Skin epidermis (tissue), 12 donors: ENCODE measurements around the gene NEURL3.
A peak's percentile ranks its signal among the peaks of the same experiment; 100 is the strongest.
"Not testable (repeated sequence)": the region's sequence is repeated elsewhere in the genome, so short reads cannot be mapped to it uniquely, and the experiment has no call there.

Experiments
- H3K27ac ChIP-seq, 21 experiments: fragments of 200-600 bp; sonication (generic) in 11 of 21; one replicate each; pipeline ENCODE4 v1.5.0; 2020; ENCODE audit warnings: mild to moderate bottlenecking in 3 of 21, inconsistent platforms in 2 of 21, moderate library complexity in 2 of 21
- H3K4me3 ChIP-seq, 7 experiments: fragments of 200-600 bp; sonication (generic) in 2 of 7; one replicate each; pipeline ENCODE4 v1.5.0; 2020; ENCODE audit warnings: inconsistent platforms in 2 of 7, mild to moderate bottlenecking in 2 of 7, moderate library complexity in 1 of 7

Gene NEURL3

DNA sequence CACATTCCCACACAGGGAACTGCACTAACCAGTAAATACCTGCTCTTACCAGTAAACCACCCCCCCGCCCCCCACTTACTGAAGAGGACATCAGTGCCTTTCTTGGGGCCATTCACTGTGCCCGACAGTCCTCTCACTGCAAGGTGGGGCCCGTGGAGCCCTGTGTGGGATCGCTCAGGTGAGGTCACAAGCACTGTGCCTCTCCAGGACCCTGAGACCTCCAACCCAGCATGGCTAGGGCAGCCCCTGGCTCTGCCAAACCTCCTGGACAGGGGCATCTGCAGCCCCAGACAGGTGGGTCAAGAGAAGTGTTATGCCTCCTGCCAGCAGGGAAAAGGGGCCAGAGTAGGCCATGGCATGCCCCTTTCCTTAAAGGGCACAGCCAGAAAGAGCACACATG is 6.7 kb upstream of the NEURL3 start:
- Histone ChIP-seq H3K4me3 (no peak overlapping the region), H3K27ac (no peak overlapping the region)

DNA sequence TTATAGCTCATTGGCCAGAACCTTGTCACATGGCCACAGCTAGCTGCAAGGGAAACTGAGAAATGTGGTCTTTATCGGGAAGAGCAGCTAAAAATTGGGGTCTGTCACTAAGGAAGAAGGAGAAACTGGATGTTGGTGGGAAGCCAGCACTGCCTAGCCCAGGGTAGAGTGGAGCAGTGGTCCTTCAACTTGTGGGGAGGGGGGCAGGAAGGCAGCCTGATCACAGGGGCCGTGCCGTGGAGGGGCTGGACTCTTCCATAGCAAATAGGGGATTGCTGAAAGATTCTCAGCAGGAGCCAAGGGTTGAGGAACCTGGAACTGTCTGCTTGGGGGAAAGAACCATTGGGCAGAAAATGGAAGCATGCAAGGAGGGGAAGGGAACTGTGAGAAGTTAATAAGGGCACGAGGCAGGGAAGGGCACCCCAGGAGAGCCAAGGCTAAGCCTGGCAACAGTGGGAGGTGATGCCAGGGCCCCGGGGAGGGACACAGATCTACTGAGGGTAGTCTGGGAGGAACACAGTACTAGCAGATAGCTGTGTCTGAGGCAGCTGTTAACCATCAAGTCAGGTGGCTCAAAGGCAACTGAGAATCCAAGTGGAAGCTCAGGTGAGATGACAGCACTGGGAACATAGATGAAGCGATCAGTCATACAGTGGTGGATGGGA is 5.9 kb upstream of the NEURL3 start:
- Histone ChIP-seq H3K27ac (no peak overlapping the region), H3K4me3 (no peak overlapping the region)

GRCh38 chr2:96509847-96510230 is 4.7 kb upstream of the NEURL3 start:
- Histone ChIP-seq H3K27ac (no peak overlapping the region), H3K4me3 (no peak overlapping the region)

GRCh38 chr2:96509114-96509846 is 4.1 kb upstream of the NEURL3 start:
- Histone ChIP-seq H3K4me3 (no peak overlapping the region), H3K27ac (no peak overlapping the region)

DNA sequence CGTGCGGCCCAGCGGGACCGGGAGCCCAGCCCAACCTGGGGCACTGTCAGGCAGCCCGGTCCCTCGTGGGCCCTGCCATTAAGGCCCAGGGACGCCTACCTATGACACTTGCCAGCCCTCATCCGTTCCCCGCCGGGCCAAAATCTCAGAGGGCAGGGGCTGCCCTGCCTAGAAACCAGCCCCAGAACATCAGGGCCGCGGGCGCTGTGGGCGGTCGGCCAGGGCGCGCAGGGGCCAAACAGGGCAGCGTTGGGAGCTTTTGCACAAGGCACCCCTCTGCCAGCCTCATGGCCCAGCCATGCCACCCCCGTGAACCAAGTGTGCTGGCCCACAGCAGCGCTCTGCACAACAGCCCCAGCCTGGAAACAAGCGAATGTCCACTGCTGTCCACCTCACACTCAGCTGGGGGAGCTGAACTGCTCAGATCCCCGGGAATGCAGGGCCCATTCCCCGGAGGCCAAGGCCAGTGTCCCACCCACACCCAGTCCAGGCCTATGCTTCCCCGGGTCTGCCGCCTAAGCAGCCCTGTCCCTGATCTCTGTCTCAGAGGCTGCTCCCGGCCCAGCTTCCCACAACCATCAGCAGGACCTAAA is 3.5 kb upstream of the NEURL3 start:
- H3K27ac ChIP-seq, result peak overlapping the region in 1 of 21 experiments; percentile 22

GRCh38 chr2:96507957-96508520 is 2.9 kb upstream of the NEURL3 start:
- peak overlapping the region in 1 of 21 experiments; percentile 22 for H3K27ac ChIP-seq
- peak overlapping the region in 6 of 7 experiments; percentile 1 to 31 (median 16) for H3K4me3 ChIP-seq

More for the DNA sequence above, 3.5 kb upstream of the NEURL3 start:
- H3K4me3 ChIP-seq, result peak overlapping the region in 2 of 7 experiments; percentile 1 to 31

DNA sequence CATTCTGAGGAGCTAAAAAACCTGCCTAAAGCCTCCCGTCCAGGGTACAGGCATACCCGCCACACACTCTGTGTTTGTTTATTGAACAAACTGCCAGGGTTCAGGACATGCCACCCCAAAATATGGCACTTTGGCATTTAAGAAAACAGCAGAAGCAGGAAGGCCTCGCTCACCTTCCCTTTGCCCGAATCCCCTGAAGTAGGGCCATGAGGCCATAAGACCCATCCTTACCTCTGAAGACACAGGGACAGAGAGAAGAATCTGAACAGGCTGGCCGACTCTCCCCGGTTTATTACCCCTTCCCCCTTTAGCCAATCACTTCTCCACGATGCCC is 1.7 kb upstream of the NEURL3 start:
- no peak overlapping the region for H3K4me3 ChIP-seq

DNA sequence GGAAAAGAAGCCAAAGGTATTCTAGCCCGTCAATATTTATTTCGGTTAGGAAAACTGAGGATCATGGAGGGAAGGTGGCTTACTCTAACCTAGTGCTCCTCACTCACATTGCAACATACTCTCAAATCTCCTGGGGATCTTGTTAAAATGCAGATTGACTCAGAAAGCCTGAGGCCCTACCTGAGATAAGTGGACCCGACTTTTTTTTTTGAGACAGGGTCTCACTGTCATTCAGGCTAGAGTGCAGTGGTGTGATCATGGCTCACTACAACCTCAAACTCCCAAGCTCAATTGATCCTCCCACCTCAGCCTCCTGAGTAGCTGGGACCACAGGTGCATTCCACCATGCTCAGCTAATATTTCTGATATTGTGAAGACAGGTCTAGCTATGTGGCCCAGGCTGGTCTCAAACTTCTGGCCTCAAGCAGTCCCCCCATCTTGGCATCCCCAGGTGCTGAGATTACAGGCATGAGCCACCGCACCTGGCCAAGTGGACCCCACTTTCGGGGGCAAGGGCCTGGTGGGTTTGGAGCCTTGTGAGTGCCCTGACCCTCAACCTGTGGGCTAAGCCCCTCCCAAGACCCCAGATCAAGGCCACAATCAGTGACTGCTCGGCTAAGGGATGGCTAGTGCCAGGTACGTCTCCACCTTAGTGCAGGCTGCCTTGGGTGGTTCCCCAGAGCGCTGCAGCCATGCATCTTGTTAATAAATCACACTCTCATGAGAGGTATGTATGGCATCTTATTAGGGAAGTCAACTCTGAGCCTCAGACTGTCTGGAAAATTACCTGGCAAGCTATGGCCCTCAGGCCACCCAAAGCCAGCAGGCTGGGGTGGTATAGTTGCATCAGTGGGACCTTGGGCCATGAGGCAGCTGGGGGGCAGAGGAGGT is 1.1 kb upstream of the NEURL3 start:
- Histone ChIP-seq H3K27ac (no peak overlapping the region), H3K4me3 (no peak overlapping the region)

More for the DNA sequence above, 1.7 kb upstream of the NEURL3 start:
- no peak overlapping the region for H3K27ac ChIP-seq

GRCh38 chr2:96503637-96504243 is 1.4 kb downstream of the NEURL3 start:
- Histone ChIP-seq H3K4me3 (no peak overlapping the region), H3K27ac (no peak overlapping the region)

DNA sequence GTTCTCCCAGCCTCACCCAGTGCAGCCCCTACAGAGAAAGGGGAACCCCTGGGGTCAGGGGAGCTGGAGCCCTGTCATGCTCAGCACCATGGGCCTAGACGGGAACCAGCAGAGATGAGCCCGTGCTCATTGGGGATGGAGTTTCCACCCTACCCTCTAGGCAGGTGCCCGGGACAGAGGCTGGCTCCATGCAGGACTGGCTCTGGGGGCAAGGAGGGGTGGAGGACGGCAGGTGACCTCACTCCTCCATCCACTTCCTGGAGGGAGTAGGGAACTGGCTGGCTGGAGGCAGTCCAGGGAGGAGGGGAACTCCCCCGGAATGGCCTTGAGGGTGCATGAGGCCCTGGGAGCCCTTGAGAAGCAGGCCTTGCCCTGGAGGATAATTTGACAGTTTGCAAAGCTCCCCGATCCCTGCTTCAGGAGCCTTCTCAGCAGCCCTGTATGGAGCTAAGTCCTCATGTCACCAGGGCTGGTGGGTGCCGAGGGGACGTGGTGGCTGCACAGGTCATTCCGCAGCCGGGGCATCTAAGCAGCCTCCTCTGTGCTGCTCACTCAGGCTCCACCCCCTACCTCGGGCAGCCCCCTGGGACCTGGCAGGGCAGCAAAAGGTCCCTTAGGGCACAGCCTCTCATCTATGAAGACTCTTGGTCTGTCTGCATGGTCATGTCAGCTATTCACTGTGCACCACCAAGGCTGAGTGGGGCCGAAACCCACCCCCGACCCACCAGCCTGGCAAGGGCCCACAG is 2.1 kb downstream of the NEURL3 start:
- H3K4me3 ChIP-seq, result no peak overlapping the region
- H3K27ac ChIP-seq, result no peak overlapping the region

DNA sequence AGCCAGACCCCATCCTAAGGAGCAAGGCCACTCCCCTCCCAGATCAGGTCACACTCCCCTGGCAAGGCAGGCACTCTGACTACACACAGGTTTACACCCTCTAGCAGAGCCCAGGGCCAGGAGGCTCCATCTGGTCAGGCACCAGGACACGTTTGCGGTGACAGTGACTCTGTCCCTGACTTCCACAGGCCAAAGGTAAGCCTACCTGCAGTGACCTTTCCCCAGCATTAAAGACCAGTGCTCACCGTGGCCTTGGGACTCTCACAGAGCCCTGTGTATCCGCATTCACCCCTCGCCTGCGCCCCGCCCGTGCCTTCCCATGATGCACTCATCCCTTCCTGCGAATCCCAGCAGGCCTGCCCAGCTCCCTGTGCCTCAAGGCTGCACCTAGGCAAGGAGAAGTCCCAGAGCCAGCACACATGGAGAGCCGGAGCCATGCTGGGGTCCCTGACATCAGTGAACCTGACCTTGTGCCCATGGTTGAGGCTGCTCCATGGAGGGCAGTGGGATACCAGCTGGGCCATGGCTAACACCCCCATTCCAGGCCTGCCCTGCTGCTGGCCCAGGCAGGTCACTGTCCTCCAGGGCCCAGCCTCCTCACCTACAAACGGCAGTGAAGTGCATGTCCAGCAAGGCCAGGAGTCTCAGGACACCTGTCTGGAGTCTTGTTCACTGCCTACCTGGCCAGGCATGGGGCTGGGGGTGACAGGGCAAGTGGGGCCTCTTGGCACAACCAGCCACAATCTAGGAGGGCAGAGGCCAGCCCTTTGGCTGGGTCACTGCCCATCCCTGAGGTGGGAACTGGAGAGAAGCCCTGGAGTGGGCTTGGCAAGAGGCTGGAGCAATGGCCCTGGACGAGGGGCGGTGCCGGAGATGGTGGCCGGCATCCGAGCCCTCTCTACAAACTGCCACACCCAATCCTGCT is 3.0 kb downstream of the NEURL3 start:
- H3K4me3 ChIP-seq, result no peak overlapping the region

GRCh38 chr2:96501471-96501874 is 3.7 kb downstream of the NEURL3 start:
- peak overlapping the region in 2 of 21 experiments; percentile 7 to 58 for H3K27ac ChIP-seq
- H3K4me3 ChIP-seq, result no peak overlapping the region

More for the DNA sequence above, 3.0 kb downstream of the NEURL3 start:
- H3K27ac ChIP-seq, result peak overlapping the region in 4 of 21 experiments; percentile 7 to 58 (median 28)

- Histone ChIP-seq H3K27ac (no peak overlapping the region), H3K4me3 (no peak overlapping the region)
Measured at GRCh38 chr2:96500385-96501066, 4.6 kb downstream of the NEURL3 start.

- Histone ChIP-seq H3K27ac (no peak overlapping the region), H3K4me3 (no peak overlapping the region)
Measured at GRCh38 chr2:96499061-96499960, 5.8 kb downstream of the NEURL3 start.

DNA sequence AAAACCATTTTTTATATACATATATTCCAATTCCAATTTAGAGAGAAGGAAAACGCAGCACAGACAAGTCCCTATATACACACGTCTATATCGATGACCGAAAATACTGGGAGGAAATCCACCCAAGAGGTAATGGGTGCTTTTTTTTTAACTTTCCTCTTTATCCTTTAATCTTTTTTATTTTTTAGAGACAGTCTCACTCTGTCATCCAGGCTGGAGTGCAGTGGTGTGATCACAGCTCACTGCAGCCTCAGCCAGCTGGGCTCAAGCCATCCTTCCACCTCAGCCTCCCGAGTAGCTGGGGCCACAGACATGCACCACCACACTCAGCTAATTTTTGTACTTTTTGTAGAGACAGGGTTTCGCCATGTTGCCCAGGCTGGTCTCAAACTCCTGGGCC is 6.5 kb downstream of the NEURL3 start:
- H3K4me3 ChIP-seq, H3K27ac ChIP-seq: not testable (repeated sequence)

GRCh38 chr2:96498021-96498431 is 7.1 kb downstream of the NEURL3 start:
- Histone ChIP-seq H3K27ac (no peak overlapping the region), H3K4me3 (no peak overlapping the region)
